Panc1 (cell line): ENCODE measurements around the gene BCL3. TPM values are rescaled to one million over a fixed set of nuclear protein-coding genes. Genes with fewer than 3 reads are reported as not detected.

Experiments
- ATAC-seq: fragments of 200-7000 bp; cut with Tn5 transposase; 2 replicates; pipeline ENCODE4 v1.9.1; 2020; ENCODE audit warnings: mild to moderate bottlenecking, moderate library complexity
- BruUV-seq: library from RNA; stranded (reverse); fragments of 400-500 nt; replicated peaks from 2 replicates; lab custom pipeline; 2021; lab: Mats Ljungman, UMichigan
- CTCF ChIA-PET: fragments of 300-600 bp; sonication (Branson Sonifier 250); formaldehyde crosslinking; loops from one replicate; lab custom pipeline; 2022; ENCODE audit warnings: antibody characterized with exemption; lab: Charles Lee
- POLR2A ChIA-PET: fragments of 300-600 bp; sonication (Branson Sonifier 250); formaldehyde crosslinking; loops from one replicate; lab custom pipeline; 2022; ENCODE audit warnings: antibody characterized with exemption; lab: Charles Lee
- DNase-seq: peaks from one replicate; pipeline ENCODE4 v3.0.0-alpha.2; 2010; ENCODE audit warnings: low read depth, low spot score
- H3K27ac ChIP-seq: 2 replicates; pipeline ENCODE4 v1.5.1; 2011; ENCODE audit warnings: mild to moderate bottlenecking, low read length, inconsistent platforms
- H3K27me3 ChIP-seq: fragments of 200-500 bp; sonication (Bioruptor generic); 2 replicates; pipeline ENCODE4 v1.6.0; 2014; ENCODE audit warnings: low read length, inconsistent platforms; ENCODE audit not compliant: control insufficient read depth, insufficient read depth
- H3K36me3 ChIP-seq: fragments of 200-500 bp; sonication (Bioruptor generic); 2 replicates; pipeline ENCODE4 v1.5.1; 2014; ENCODE audit warnings: inconsistent platforms, mild to moderate bottlenecking, low read length, moderate library complexity; ENCODE audit not compliant: control insufficient read depth, insufficient read depth
- H3K4me1 ChIP-seq: 2 replicates; pipeline ENCODE4 v1.5.1; 2011; ENCODE audit warnings: inconsistent platforms, mild to moderate bottlenecking, low read length, moderate library complexity; ENCODE audit not compliant: control insufficient read depth, insufficient read depth
- H3K4me3 ChIP-seq, 2 experiments: 2 replicates each; pipeline ENCODE4 v1.5.1; 2011 to 2012; ENCODE audit warnings: low read depth in 2 of 2, low read length in 2 of 2, mild to moderate bottlenecking in 2 of 2, inconsistent platforms in 1 of 2, moderate library complexity in 1 of 2
- H3K9me3 ChIP-seq: fragments of 200-500 bp; sonication (Bioruptor generic); 2 replicates; pipeline ENCODE4 v1.5.1; 2014; ENCODE audit warnings: low read depth, mild to moderate bottlenecking, inconsistent platforms, low read length, moderate library complexity; ENCODE audit not compliant: control insufficient read depth, insufficient read depth
- POLR2AphosphoS5 ChIP-seq: IDR thresholded peaks from 2 replicates; pipeline ENCODE4 v1.6.1; 2012; ENCODE audit warnings: mild to moderate bottlenecking, low read depth, low read length, moderate library complexity
- SIN3A ChIP-seq: IDR thresholded peaks from 2 replicates; pipeline ENCODE4 v1.6.1; 2012; ENCODE audit warnings: low read depth, mild to moderate bottlenecking, low read length, moderate library complexity, borderline replicate concordance; ENCODE audit not compliant: insufficient read depth
- TCF7L2 ChIP-seq: IDR thresholded peaks from 2 replicates; pipeline ENCODE4 v1.6.1; 2011; ENCODE audit warnings: mild to moderate bottlenecking, low read depth, low read length, inconsistent platforms
- in situ Hi-C: cut with HindIII; loops from 2 replicates; pipeline ENCODE4 v1.10.0; 2016; ENCODE audit warnings: low sequenced_read_pairs, low pct_unique_long_range_greater_than_20kb
- intact Hi-C: fragments of 100-400 bp; cut with micrococcal nuclease; formaldehyde crosslinking; loops from one replicate; pipeline ENCODE4 v1.10.0; 2022; ENCODE audit not compliant: unreplicated experiment
- total RNA-seq: library from RNA; stranded (reverse); gene quantifications from one replicate; pipeline ENCODE4 v1.2.1, GENCODE V29; 2021; ENCODE audit not compliant: unreplicated experiment
- TF ChIP-seq, protein P1 (sequence below): fragments of 450-650 bp; IDR thresholded peaks from 2 replicates; pipeline ENCODE4 v1.5.1; 2017; ENCODE audit warnings: mild to moderate bottlenecking
- TF ChIP-seq, protein P2 (sequence below), 2 experiments: IDR thresholded peaks; 2 replicates each; pipeline ENCODE4 v1.6.1; 2011 to 2012; ENCODE audit warnings: low read depth in 2 of 2, control low read depth in 1 of 2, low read length in 1 of 2, mild to moderate bottlenecking in 1 of 2, moderate library complexity in 1 of 2; ENCODE audit not compliant: insufficient read depth in 1 of 2

The BCL3 gene
- total RNA-seq, 1 experiment from 2014 or later: 48.5 TPM

DNA sequence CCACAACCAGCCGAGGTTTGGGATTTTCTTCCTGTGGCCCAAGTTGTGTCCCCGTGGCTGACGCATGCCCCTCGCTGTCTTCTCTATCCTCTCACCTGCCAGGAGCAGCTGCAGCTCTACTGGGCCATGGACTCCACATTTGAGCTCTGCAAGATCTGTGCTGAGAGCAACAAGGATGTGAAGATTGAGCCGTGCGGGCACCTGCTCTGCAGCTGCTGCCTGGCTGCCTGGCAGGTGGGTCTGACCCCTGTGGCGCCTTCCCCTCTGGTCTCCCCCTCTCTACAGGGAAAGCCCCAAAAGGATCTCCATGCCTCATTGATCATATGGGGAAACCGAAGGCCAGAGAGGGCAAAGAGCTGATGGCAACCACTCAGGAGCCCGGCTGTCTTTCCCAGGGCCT lies 43.8 kb downstream of the BCL3 start:
- Histone ChIP-seq H3K4me3 (no peak overlapping the region), H3K4me1 (peaks cover 6% of the 10 kb centered on the region), H3K27ac (no peak overlapping the region), H3K9me3 (no peaks in the 10 kb centered on the region), H3K27me3 (no peaks in the 10 kb centered on the region), H3K36me3 (no peaks in the 10 kb centered on the region)
- in situ Hi-C loops: no loop called here
- ATAC-seq (no peak), DNase-seq (no peak)
- intact Hi-C loops: no loop called here
- ChIA-PET CTCF (interaction anchor here (0.6 kb wide), 1 partner anchor 15 kb away, joined by 12 read pairs; no protein-coding TSS in a partner anchor), POLR2A (no interaction called here)
- no TSS peak for BruUV-seq
- TF ChIP-seq, protein P1, sequence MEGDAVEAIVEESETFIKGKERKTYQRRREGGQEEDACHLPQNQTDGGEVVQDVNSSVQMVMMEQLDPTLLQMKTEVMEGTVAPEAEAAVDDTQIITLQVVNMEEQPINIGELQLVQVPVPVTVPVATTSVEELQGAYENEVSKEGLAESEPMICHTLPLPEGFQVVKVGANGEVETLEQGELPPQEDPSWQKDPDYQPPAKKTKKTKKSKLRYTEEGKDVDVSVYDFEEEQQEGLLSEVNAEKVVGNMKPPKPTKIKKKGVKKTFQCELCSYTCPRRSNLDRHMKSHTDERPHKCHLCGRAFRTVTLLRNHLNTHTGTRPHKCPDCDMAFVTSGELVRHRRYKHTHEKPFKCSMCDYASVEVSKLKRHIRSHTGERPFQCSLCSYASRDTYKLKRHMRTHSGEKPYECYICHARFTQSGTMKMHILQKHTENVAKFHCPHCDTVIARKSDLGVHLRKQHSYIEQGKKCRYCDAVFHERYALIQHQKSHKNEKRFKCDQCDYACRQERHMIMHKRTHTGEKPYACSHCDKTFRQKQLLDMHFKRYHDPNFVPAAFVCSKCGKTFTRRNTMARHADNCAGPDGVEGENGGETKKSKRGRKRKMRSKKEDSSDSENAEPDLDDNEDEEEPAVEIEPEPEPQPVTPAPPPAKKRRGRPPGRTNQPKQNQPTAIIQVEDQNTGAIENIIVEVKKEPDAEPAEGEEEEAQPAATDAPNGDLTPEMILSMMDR: no peak
- TF ChIP-seq SIN3A (no peak), POLR2AphosphoS5 (no peak), TCF7L2 (no peak)
- TF ChIP-seq, protein P2, sequence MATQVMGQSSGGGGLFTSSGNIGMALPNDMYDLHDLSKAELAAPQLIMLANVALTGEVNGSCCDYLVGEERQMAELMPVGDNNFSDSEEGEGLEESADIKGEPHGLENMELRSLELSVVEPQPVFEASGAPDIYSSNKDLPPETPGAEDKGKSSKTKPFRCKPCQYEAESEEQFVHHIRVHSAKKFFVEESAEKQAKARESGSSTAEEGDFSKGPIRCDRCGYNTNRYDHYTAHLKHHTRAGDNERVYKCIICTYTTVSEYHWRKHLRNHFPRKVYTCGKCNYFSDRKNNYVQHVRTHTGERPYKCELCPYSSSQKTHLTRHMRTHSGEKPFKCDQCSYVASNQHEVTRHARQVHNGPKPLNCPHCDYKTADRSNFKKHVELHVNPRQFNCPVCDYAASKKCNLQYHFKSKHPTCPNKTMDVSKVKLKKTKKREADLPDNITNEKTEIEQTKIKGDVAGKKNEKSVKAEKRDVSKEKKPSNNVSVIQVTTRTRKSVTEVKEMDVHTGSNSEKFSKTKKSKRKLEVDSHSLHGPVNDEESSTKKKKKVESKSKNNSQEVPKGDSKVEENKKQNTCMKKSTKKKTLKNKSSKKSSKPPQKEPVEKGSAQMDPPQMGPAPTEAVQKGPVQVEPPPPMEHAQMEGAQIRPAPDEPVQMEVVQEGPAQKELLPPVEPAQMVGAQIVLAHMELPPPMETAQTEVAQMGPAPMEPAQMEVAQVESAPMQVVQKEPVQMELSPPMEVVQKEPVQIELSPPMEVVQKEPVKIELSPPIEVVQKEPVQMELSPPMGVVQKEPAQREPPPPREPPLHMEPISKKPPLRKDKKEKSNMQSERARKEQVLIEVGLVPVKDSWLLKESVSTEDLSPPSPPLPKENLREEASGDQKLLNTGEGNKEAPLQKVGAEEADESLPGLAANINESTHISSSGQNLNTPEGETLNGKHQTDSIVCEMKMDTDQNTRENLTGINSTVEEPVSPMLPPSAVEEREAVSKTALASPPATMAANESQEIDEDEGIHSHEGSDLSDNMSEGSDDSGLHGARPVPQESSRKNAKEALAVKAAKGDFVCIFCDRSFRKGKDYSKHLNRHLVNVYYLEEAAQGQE (IDR thresholded peaks at IDR 0.05; ENCODE audit: insufficient read depth in 1 of 2, low read depth in 2 of 2, low read length in 1 of 2): no peak

DNA sequence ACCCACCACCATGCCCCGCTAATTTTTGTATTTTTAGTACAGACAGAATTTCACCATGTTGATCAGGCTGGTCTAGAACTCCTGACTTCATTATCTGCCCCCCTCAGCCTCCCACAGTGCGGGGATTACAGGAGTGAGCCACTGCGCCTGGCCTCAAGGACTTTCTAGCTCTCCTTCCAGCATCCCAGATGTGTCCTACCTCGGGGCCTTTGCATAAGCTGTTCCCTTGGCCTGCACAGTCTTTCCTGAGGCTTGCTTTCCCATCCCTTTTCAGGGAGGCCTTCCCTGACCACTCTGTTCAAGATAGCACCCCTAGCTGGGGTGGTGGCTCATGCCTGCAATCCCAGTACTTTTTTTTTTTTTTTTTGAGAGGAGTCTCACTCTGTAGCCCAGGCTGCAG lies 46.1 kb downstream of the BCL3 start:
- POLR2A ChIA-PET: no interaction called here
- intact Hi-C loops: loop anchor here (5.0 kb wide), 1 partner anchor 48 kb away; no protein-coding TSS in a partner anchor
- ATAC-seq (no peak), DNase-seq (no peak)
- Histone ChIP-seq H3K27ac (no peak overlapping the region), H3K36me3 (no peaks in the 10 kb centered on the region), H3K9me3 (no peaks in the 10 kb centered on the region), H3K4me3 (no peak overlapping the region), H3K4me1 (peaks cover 6% of the 10 kb centered on the region), H3K27me3 (no peaks in the 10 kb centered on the region)
- no TSS peak for BruUV-seq
- CTCF ChIA-PET: no interaction called here
- no peak for TF ChIP-seq TCF7L2
- no peak for TF ChIP-seq POLR2AphosphoS5
- TF ChIP-seq, protein P1: no peak
- no peak for TF ChIP-seq SIN3A
- TF ChIP-seq, protein P2 (IDR thresholded peaks at IDR 0.05; ENCODE audit: insufficient read depth in 1 of 2, low read depth in 2 of 2, low read length in 1 of 2): no peak
- in situ Hi-C loops: no loop called here
